ENCODE data around the gene CPLANE2. TPM values are rescaled to one million over a fixed set of nuclear protein-coding genes. Genes with fewer than 3 reads are reported as not detected.
"Not testable (repeated sequence)": the region's sequence is repeated elsewhere in the genome, so short reads cannot be mapped to it uniquely, and the experiment has no call there.

CPLANE2 gene
- total RNA-seq, 2 experiments from 2014 or later, result 3.9 to 5.0 TPM

GRCh38 chr1:16235944-16236510 is 956 bp downstream of the CPLANE2 start:
- Mint-ChIP-seq H3K27me3 (no peaks in the 10 kb centered on the region), H3K9me3 (no peaks in the 10 kb centered on the region), H3K4me3 (peak overlapping the region; percentile 85), H3K27ac (peak overlapping the region; percentile 82), H3K4me1 (ENCODE audit: low read depth) (peaks cover 17% of the 10 kb centered on the region), H3K36me3 (no peaks in the 10 kb centered on the region)
- intact Hi-C loops (cut with micrococcal nuclease), result loop anchor here (1.0 kb wide), 1 partner anchor 19 kb away; no protein-coding TSS in a partner anchor
- DNase-seq, result peak; percentile 62
- ChIA-PET POLR2A (interaction anchor here (1.0 to 1.7 kb wide), 2 partner anchors 29 to 116 kb away, joined by 3 to 5 read pairs; partner anchors contain the start of gene FBXO42), CTCF (interaction anchor here (0.6 to 1.7 kb wide), 2 partner anchors 8 to 31 kb away, joined by 4 to 7 read pairs; no protein-coding TSS in a partner anchor)

- POLR2A ChIA-PET, result interaction anchor here (1.0 to 1.7 kb wide), 2 partner anchors 28 to 117 kb away, joined by 3 to 5 read pairs; partner anchors contain the start of gene FBXO42
- CTCF ChIA-PET, result interaction anchor here (1.7 to 2.3 kb wide), 2 partner anchors 9 to 31 kb away, joined by 7 read pairs; no protein-coding TSS in a partner anchor
- intact Hi-C loops (cut with micrococcal nuclease), result no loop called here
- Mint-ChIP-seq H3K36me3 (no peaks in the 10 kb centered on the region), H3K9me3 (no peaks in the 10 kb centered on the region), H3K4me1 (ENCODE audit: low read depth) (peaks cover 17% of the 10 kb centered on the region), H3K4me3 (no peak overlapping the region), H3K27ac (no peak overlapping the region), H3K27me3 (no peaks in the 10 kb centered on the region)
- no peak for DNase-seq
Observed at GRCh38 chr1:16235347-16235746, 1.6 kb downstream of the CPLANE2 start.

- ChIA-PET CTCF (interaction anchor here (0.6 to 2.4 kb wide), 3 partner anchors 11 to 1244 kb away, joined by 4 to 7 read pairs (median 5); no protein-coding TSS in a partner anchor), POLR2A (no interaction called here)
- no peaks in the 10 kb centered on the region for H3K9me3 Mint-ChIP-seq
- intact Hi-C loops (cut with micrococcal nuclease), result no loop called here
- DNase-seq, result no peak
- H3K36me3 Mint-ChIP-seq, result no peaks in the 10 kb centered on the region
- H3K4me1 Mint-ChIP-seq (ENCODE audit: low read depth), result peaks cover 16% of the 10 kb centered on the region
- peaks cover 4% of the 10 kb centered on the region for H3K27me3 Mint-ChIP-seq
- H3K27ac Mint-ChIP-seq, result no peak overlapping the region
- H3K4me3 Mint-ChIP-seq, result no peak overlapping the region
Observed at GRCh38 chr1:16233431-16233830, 3.6 kb downstream of the CPLANE2 start.

- peaks cover 1% of the 10 kb centered on the region for H3K36me3 Mint-ChIP-seq
- no peak overlapping the region for H3K27ac Mint-ChIP-seq
- no peak overlapping the region for H3K4me3 Mint-ChIP-seq
- H3K9me3 Mint-ChIP-seq, result no peaks in the 10 kb centered on the region
- DNase-seq, result no peak
- intact Hi-C loops (cut with micrococcal nuclease), result no loop called here
- POLR2A ChIA-PET, result no interaction called here
- peaks cover 13% of the 10 kb centered on the region for H3K27me3 Mint-ChIP-seq
- peaks cover 8% of the 10 kb centered on the region for H3K4me1 Mint-ChIP-seq (ENCODE audit: low read depth)
- CTCF ChIA-PET, result no interaction called here
Observed at GRCh38 chr1:16232316-16232710, 4.7 kb downstream of the CPLANE2 start.

GRCh38 chr1:16231331-16232315 is 5.4 kb downstream of the CPLANE2 start:
- H3K27me3 Mint-ChIP-seq, result peaks cover 17% of the 10 kb centered on the region
- POLR2A ChIA-PET, result no interaction called here
- peaks cover 1% of the 10 kb centered on the region for H3K36me3 Mint-ChIP-seq
- peaks cover 6% of the 10 kb centered on the region for H3K4me1 Mint-ChIP-seq (ENCODE audit: low read depth)
- H3K9me3 Mint-ChIP-seq, result no peaks in the 10 kb centered on the region
- H3K27ac Mint-ChIP-seq, result no peak overlapping the region
- CTCF ChIA-PET, result interaction anchor here (0.7 kb wide), 1 partner anchor 17 kb away, joined by 3 read pairs; no protein-coding TSS in a partner anchor
- intact Hi-C loops (cut with micrococcal nuclease), result no loop called here
- H3K4me3 Mint-ChIP-seq, result no peak overlapping the region
- no peak for DNase-seq

- peaks cover 7% of the 10 kb centered on the region for H3K36me3 Mint-ChIP-seq
- intact Hi-C loops (cut with micrococcal nuclease), result no loop called here
- POLR2A ChIA-PET, result no interaction called here
- H3K27me3 Mint-ChIP-seq, result peaks cover 24% of the 10 kb centered on the region
- H3K9me3 Mint-ChIP-seq, result no peaks in the 10 kb centered on the region
- no peak overlapping the region for H3K4me3 Mint-ChIP-seq
- no peak for DNase-seq
- CTCF ChIA-PET, result interaction anchor here (1.2 kb wide), 1 partner anchor 13 kb away, joined by 7 read pairs; no protein-coding TSS in a partner anchor
- H3K27ac Mint-ChIP-seq, result no peak overlapping the region
- H3K4me1 Mint-ChIP-seq (ENCODE audit: low read depth), result no peaks in the 10 kb centered on the region
Observed at GRCh38 chr1:16230744-16231143, 6.2 kb downstream of the CPLANE2 start.

GRCh38 chr1:16229976-16230740 is 6.8 kb downstream of the CPLANE2 start:
- Mint-ChIP-seq H3K36me3 (peaks cover 7% of the 10 kb centered on the region), H3K9me3 (no peaks in the 10 kb centered on the region), H3K27me3 (peaks cover 24% of the 10 kb centered on the region), H3K27ac (no peak overlapping the region), H3K4me1 (ENCODE audit: low read depth) (no peaks in the 10 kb centered on the region), H3K4me3 (no peak overlapping the region)
- ChIA-PET CTCF (interaction anchor here (1.2 kb wide), 1 partner anchor 14 kb away, joined by 7 read pairs; no protein-coding TSS in a partner anchor), POLR2A (interaction anchor here (1.8 kb wide), 1 partner anchor 13 kb away, joined by 4 read pairs; no protein-coding TSS in a partner anchor)
- intact Hi-C loops (cut with micrococcal nuclease), result no loop called here
- no peak for DNase-seq

GRCh38 chr1:16226490-16227179 is 10.3 kb downstream of the CPLANE2 start:
- no peak for DNase-seq
- no peak overlapping the region for H3K4me3 Mint-ChIP-seq
- H3K9me3 Mint-ChIP-seq, result no peaks in the 10 kb centered on the region
- CTCF ChIA-PET, result no interaction called here
- intact Hi-C loops (cut with micrococcal nuclease), result no loop called here
- H3K4me1 Mint-ChIP-seq (ENCODE audit: low read depth), result no peaks in the 10 kb centered on the region
- H3K27ac Mint-ChIP-seq, result no peak overlapping the region
- peaks cover 7% of the 10 kb centered on the region for H3K36me3 Mint-ChIP-seq
- H3K27me3 Mint-ChIP-seq, result peaks cover 29% of the 10 kb centered on the region
- POLR2A ChIA-PET, result no interaction called here

- H3K27ac Mint-ChIP-seq, result no peak overlapping the region
- ChIA-PET CTCF (no interaction called here), POLR2A (no interaction called here)
- intact Hi-C loops (cut with micrococcal nuclease), result no loop called here
- peaks cover 7% of the 10 kb centered on the region for H3K36me3 Mint-ChIP-seq
- peaks cover 29% of the 10 kb centered on the region for H3K27me3 Mint-ChIP-seq
- no peak overlapping the region for H3K4me3 Mint-ChIP-seq
- no peaks in the 10 kb centered on the region for H3K9me3 Mint-ChIP-seq
- H3K4me1 Mint-ChIP-seq (ENCODE audit: low read depth), result no peaks in the 10 kb centered on the region
- DNase-seq, result no peak
Observed at GRCh38 chr1:16226129-16226489, 10.9 kb downstream of the CPLANE2 start.

GRCh38 chr1:16224472-16224871 is 12.5 kb downstream of the CPLANE2 start:
- H3K4me1 Mint-ChIP-seq (ENCODE audit: low read depth), result no peaks in the 10 kb centered on the region
- ChIA-PET CTCF (interaction anchor here (0.7 kb wide), 1 partner anchor 142 kb away, joined by 3 read pairs; no protein-coding TSS in a partner anchor), POLR2A (no interaction called here)

GRCh38 chr1:16222716-16223115 is 14.3 kb downstream of the CPLANE2 start:
- H3K9me3 Mint-ChIP-seq; H3K27ac Mint-ChIP-seq; H3K4me3 Mint-ChIP-seq; CTCF ChIA-PET; H3K4me1 Mint-ChIP-seq (ENCODE audit: low read depth); intact Hi-C loops (cut with micrococcal nuclease); DNase-seq; POLR2A ChIA-PET; H3K36me3 Mint-ChIP-seq: not testable (repeated sequence)
- peaks cover 19% of the 10 kb centered on the region for H3K27me3 Mint-ChIP-seq

More at GRCh38 chr1:16224472-16224871, 12.5 kb downstream of the CPLANE2 start:
- no peak overlapping the region for H3K27ac Mint-ChIP-seq
- intact Hi-C loops (cut with micrococcal nuclease), result no loop called here
- DNase-seq, result no peak
- H3K4me3 Mint-ChIP-seq, result no peak overlapping the region
- H3K27me3 Mint-ChIP-seq, result peaks cover 29% of the 10 kb centered on the region
- no peaks in the 10 kb centered on the region for H3K9me3 Mint-ChIP-seq
- H3K36me3 Mint-ChIP-seq, result peaks cover 7% of the 10 kb centered on the region
